KOPT-K1 (cell line): ENCODE results near the gene SLC44A2.

ENCODE experiments used
- H3K27ac ChIP-seq: fragments of 200-600 bp; sonication (generic); 2 replicates; pipeline ENCODE4 v1.5.1; 2016; ENCODE audit warnings: antibody characterized with exemption, mild to moderate bottlenecking, low read depth, low read length; ENCODE audit not compliant: poor library complexity, severe bottlenecking
- H3K36me3 ChIP-seq: fragments of 200-600 bp; sonication (generic); 2 replicates; pipeline ENCODE4 v1.5.1; 2017; ENCODE audit warnings: antibody characterized with exemption, mild to moderate bottlenecking, low read length, moderate library complexity; ENCODE audit not compliant: insufficient read depth
- H3K9me3 ChIP-seq: fragments of 200-600 bp; sonication (generic); 2 replicates; pipeline ENCODE4 v1.5.1; 2017; ENCODE audit warnings: antibody characterized with exemption, low read length, mild to moderate bottlenecking; ENCODE audit not compliant: insufficient read depth, poor library complexity, severe bottlenecking

The SLC44A2 gene

DNA sequence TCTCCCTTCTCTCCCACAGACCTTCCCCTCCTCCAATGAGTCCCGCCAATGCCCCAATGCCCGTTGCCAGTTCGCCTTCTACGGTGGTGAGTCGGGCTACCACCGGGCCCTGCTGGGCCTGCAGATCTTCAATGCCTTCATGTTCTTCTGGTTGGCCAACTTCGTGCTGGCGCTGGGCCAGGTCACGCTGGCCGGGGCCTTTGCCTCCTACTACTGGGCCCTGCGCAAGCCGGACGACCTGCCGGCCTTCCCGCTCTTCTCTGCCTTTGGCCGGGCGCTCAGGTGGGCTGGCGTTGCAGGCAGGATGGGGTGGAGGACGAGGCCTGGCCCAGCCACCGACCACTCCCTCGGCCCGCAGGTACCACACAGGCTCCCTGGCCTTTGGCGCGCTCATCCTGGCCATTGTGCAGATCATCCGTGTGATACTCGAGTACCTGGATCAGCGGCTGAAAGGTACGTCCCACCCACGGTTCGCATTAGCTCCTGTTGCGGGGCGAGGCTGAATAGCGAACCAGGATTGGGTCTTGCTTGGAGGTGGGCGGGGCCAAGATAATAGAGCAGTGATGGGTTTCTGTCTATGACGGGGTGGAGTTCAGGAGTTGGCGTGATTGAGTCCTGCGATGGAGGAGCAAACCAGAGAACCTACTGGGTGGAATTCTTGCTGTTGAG, 11.1 kb downstream of the SLC44A2 start:
- H3K36me3 ChIP-seq: peaks cover 95% of the 10 kb centered on the region
- no peak overlapping the region for H3K27ac ChIP-seq
- H3K9me3 ChIP-seq: no peaks in the 10 kb centered on the region

DNA sequence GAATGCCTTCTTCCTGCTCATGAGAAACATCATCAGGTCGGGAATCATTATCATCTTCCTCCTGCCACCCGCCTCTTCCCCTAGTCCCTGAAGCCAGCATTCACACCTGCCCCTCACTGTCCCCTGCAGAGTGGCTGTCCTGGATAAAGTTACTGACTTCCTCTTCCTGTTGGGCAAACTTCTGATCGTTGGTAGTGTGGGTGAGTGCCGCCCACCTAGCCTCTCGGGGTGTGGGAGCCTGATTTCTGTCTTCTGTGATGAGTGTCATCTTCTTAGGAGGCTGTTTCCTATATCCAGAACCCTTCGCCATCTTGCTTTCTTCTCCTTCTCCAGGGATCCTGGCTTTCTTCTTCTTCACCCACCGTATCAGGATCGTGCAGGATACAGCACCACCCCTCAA, 12.5 kb downstream of the SLC44A2 start:
- H3K9me3 ChIP-seq: no peaks in the 10 kb centered on the region
- H3K36me3 ChIP-seq: peaks cover 96% of the 10 kb centered on the region
- H3K27ac ChIP-seq: no peak overlapping the region

DNA sequence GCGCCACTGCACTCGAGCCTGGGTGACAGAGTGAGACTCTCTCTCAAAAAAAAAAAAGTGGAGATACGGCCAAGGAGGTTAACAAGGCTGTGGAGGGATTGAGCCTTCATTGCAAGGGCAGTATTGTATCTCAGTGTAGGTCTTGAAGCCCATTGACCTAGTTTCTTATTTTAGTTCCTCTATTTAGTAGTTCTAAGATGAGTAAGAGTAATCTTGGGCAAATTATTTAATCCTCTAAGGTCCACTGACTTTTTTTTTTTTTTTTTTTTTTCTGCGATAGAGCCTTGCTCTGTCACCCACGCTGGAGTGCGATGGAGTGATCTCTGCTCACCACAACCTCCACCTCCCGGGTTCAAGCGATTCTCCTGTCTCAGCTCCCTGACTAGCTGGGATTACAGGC, 14.5 kb downstream of the SLC44A2 start:
- Histone ChIP-seq H3K36me3 (peaks cover 90% of the 10 kb centered on the region), H3K9me3 (no peaks in the 10 kb centered on the region), H3K27ac (no peak overlapping the region)

DNA sequence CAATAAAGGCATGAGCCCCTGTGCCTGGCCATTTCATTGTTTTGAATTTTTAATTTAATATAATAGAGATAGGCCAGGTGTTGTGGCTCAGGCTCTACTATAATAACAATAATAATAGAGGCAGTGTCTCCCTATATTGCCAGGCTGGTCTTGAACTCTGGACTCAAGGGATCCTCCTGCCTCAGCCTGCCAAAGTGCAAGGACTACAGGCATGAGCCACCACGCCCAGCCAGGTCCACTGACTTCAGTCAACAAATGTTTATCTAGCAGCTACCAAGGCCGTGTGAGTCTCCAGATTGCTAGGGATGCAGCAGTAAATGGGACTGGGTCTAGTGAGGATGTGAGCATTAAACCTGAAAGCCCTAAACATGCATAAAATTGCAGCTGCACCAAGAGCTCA, 15.0 kb downstream of the SLC44A2 start:
- Histone ChIP-seq H3K36me3 (peaks cover 85% of the 10 kb centered on the region), H3K27ac (no peak overlapping the region), H3K9me3 (no peaks in the 10 kb centered on the region)

DNA sequence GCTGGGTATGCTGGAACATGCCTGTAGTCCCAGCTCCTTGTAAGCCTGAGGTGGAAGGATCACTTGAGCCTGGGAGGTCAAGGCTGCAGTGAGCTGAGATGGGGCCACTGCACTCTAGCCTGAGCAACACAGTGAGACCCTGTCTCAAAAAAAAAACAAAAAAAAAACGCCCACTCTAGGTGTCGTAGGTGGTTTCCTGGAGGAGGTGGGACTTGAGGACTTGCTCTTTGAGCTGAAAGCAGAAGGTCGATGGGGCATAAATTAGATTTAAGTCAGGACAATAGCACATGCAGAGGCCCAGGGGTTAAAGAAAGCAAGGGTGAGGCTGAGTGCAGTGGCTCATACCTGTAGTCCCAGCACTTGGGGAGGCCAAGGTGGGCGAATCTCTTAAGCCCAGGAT, 15.9 kb downstream of the SLC44A2 start:
- no peak overlapping the region for H3K27ac ChIP-seq
- H3K36me3 ChIP-seq: peaks cover 76% of the 10 kb centered on the region
- no peaks in the 10 kb centered on the region for H3K9me3 ChIP-seq

DNA sequence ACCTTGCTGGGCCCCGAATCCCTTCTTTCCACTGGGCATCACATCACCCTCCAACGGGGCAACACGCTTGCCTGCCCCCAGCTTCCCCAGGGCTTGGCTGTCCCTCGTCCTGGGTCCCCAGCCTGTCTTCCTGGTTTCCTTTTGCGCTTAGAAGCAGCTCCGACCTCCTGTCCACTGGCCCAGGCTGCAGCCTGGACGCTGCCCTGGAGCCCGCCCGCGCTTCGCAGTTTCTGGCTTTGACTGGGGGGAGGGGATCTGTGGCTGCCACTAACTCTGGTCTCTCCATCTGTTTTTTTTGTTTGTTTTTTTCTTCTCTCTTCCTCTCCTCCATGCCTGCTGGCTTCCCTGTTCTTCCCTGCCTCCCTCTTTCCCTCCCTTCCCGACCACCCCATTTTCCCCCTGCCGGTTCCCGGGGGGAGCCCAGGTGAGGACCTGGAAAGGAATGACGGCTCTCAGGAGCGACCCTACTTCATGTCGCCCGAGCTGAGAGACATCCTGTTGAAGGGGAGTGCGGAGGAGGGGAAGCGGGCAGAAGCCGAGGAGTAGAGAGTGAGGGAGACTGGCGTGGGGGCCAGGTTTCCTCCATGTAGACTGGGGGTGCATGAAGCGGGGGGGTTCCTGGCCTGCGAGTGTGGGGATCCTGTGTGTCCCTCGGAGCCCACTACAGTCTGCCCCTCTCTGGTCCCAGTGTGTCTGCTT, 17.3 kb downstream of the SLC44A2 start:
- Histone ChIP-seq H3K36me3 (peaks cover 62% of the 10 kb centered on the region), H3K27ac (peak overlapping the region; percentile 35), H3K9me3 (no peaks in the 10 kb centered on the region)

DNA sequence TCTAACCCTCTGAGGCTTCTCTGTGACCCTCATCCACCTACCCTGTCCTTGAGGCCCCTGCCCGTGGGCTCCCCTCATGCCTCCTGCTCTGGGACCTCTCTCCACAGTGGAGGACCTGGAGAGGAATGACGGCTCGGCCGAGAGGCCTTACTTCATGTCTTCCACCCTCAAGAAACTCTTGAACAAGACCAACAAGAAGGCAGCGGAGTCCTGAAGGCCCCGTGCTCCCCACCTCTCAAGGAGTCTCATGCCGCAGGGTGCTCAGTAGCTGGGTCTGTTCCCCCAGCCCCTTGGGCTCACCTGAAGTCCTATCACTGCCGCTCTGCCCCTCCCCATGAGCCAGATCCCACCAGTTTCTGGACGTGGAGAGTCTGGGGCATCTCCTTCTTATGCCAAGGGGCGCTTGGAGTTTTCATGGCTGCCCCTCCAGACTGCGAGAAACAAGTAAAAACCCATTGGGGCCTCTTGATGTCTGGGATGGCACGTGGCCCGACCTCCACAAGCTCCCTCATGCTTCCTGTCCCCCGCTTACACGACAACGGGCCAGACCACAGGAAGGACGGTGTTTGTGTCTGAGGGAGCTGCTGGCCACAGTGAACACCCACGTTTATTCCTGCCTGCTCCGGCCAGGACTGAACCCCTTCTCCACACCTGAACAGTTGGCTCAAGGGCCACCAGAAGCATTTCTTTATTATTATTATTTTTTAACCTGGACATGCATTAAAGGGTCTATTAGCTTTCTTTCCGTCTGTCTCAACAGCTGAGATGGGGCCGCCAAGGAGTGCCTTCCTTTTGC, 18.0 kb downstream of the SLC44A2 start:
- peaks cover 55% of the 10 kb centered on the region for H3K36me3 ChIP-seq

DNA sequence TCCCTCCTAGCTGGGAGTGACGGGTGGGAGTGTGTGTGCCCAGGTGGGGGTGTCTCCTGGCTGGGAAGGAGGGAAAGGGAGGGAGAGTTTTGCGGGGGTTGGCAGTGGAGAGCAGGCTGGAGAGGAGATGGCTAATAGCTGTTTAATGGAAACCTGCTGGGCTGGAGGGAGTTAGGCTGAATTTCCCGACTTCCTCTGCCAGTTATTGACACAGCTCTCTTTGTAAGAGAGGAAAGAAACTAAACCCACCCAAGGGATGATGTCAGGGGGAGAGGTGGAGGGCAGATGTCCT, 18.6 kb downstream of the SLC44A2 start:
- Histone ChIP-seq H3K9me3 (no peaks in the 10 kb centered on the region), H3K36me3 (peaks cover 49% of the 10 kb centered on the region), H3K27ac (no peak overlapping the region)

More for the DNA sequence above, 18.0 kb downstream of the SLC44A2 start:
- Histone ChIP-seq H3K9me3 (no peaks in the 10 kb centered on the region), H3K27ac (peak overlapping the region; percentile 35)

DNA sequence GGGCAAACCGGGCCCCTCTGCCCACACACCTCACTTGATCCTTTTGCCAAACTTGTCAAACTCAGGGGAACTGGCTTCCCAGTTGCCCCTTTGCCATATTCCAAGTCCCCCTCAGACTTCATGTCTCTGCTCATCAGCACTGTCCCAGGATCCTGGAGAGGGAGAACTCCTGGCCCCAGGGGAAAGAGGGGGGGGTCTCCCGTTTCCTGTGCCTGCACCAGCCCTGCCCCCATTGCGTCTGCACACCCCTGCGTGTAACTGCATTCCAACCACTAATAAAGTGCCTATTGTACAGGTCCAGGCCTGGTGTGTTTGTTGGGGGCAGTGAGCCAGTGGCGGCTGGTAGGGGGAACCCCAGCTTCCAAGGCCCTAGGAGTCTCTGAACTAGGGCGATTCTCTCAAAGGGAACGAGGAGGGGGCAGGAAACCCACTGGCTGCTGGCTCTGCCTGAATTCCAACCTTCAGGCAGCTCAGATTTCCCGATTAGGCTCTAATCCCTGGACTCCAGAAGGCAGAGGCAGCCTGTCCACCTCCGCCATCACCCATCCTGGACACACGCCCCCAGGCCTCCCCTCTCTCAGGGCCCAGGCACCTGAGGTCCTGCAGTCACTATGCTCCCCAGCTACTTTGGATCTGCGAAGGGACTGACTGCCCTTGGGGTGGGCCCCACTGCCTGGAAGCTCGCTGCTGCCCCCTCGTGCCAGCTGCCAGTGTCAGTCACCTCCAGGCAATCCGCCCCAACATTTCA, 19.1 kb downstream of the SLC44A2 start:
- Histone ChIP-seq H3K27ac (no peak overlapping the region), H3K36me3 (peaks cover 44% of the 10 kb centered on the region), H3K9me3 (no peaks in the 10 kb centered on the region)

DNA sequence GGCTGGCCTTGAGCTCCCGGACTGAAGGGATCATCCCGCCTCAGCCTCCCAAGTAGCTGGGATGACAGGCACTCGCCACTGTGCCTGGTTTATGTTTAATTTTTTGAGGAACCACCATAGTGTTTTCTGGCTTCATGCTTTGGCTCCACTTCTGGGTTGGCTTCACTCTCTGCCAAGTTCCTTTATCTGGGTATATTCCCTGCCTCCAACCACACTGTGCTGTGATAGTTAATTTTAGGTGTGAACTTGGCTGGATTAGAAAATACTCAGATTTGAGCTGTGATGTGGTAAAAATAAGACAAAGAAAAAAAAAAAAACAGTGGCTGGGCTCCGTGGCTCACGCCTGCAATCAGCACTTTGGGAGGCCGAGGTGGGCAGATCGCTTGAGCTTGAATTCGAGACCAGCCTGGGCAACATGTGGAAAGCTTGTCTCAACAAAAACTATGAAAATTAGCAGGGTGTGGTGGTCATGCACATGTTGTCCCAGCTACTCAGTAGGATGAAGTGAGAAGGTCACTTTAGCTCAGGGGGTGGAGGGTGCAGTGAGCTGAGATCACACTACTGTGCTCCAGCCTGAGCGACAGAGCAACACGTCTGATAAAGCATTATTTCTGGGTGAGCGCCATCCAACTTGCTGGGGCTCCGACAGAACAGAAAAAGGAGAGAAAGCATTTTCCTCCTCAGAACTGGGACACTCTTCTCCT, 21.3 kb downstream of the SLC44A2 start:
- H3K36me3 ChIP-seq: peaks cover 26% of the 10 kb centered on the region; the same call in 1 of the 2 replicates
- H3K9me3 ChIP-seq: no peaks in the 10 kb centered on the region
- no peak overlapping the region for H3K27ac ChIP-seq

DNA sequence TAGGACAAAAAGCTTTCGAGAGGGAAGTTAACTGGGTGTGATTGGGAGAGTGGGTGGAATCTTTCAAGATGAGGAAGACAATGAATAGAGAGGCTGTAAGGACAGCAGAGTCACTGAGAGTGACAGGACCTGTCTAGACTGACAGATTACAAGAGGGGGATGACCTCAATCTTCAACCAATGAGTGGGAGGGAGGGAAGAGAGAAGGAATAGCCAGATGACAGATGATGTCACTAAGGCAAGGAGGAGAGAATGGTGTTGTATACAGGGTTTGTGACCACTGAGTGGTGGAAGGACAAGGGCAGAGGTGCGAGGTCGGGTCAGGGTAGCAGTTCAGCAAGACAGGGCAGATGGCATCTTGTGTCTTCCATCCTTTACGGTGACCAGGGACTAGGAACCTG, 23.0 kb downstream of the SLC44A2 start:
- Histone ChIP-seq H3K27ac (no peak overlapping the region), H3K36me3 (peaks cover 14% of the 10 kb centered on the region; the same call in 1 of the 2 replicates)

DNA sequence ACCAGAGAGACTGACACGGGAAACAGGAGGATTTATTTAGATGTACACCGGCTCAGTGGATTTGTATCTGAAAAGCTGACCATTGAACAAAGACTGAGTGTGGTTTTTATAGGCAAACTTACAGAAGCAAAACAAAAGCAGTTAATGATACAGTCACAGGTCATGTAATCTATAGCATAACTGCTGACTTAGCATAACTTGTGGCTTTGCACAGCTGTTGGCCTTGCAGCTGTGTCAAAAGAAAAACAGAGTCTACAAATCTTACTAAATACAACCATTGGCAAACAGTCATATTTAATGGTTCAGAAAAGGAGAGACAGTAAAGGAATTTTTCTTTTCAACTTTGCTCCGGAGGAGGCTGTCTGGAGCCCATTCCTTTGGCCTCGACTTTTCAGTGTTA, 26.5 kb downstream of the SLC44A2 start:
- no peak overlapping the region for H3K27ac ChIP-seq
- peaks cover 28% of the 10 kb centered on the region for H3K36me3 ChIP-seq
- H3K9me3 ChIP-seq: no peaks in the 10 kb centered on the region

More for the DNA sequence above, 23.0 kb downstream of the SLC44A2 start:
- no peaks in the 10 kb centered on the region for H3K9me3 ChIP-seq

DNA sequence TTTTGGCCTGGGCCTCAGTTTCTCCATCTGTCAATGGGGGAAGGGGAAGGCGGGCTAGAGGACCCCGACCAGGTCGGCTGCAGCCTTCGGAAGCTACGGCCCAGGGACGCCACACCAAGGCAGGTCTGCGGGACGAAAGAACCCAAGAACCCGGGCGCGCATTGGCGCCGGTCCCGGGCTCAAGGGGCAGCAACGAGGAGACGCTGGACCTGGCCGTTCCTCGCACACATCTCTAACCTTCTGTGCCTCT, 28.1 kb downstream of the SLC44A2 start:
- Histone ChIP-seq H3K9me3 (no peaks in the 10 kb centered on the region), H3K36me3 (peaks cover 43% of the 10 kb centered on the region), H3K27ac (peak overlapping the region; percentile 92)

DNA sequence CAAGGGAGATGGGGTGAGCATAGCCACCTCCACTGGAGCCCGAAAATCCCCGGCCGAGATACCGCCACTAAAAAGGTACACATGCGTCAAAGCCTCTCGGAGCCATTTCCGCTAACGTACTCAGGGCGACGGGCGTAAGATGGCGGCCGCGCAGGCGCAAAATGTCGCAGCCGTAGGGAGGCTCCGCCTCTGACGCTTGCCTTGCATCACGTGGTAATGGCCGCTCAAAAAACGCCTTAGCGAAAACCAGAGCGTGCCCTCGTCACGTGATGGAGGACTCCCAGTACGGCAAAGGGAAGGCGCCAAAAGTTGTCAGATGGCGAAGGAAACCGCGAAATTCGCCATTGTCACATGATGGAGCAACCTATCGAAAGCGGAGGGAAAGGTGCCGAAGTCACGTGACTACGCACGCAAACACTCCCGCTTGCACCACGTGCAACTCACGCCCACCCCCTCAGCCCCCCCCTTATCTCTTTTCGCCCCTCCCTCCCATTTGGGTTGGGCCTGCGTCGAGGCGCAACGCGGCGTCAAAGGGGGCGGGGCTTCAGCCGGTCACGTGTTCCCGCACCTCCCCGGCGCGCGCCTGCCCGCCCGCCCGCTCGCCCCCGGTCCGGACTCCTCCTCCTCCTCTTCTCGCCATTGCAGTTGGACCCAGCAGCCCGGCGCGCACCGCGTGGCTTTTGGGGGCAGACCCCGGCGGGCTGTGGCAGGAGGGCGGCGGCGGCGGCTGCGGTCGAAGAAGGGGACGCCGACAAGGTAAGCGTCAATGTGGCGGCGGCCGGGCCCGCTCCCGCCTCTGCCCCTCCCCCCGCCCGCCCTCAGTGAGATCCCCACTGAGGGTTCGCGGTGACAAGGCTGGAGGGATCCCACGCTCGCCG, 28.6 kb downstream of the SLC44A2 start, which contains the start of gene ILF3:
Gene ILF3, plus strand, starts transcription at position 615 of the 878 bp plus-strand sequence. CDS start 16,260 bp downstream, outside the sequence.
- Histone ChIP-seq H3K9me3 (no peaks in the 10 kb centered on the region), H3K27ac (peak within 1 kb of the TSS; percentile 92), H3K36me3 (peaks cover 49% of the 10 kb centered on the region)
